Endometrium (tissue), 2 donors: Measurements from ENCODE around the gene KBTBD2.
A peak's percentile ranks its signal among the peaks of the same experiment; 100 is the strongest.
"Not testable (repeated sequence)": the region's sequence is repeated elsewhere in the genome, so short reads cannot be mapped to it uniquely, and the experiment has no call there.

Source experiments
- FAIRE-seq: peaks from 2 replicates; lab custom pipeline; 2012; peaks lifted over from hg19 to GRCh38; lab: Jason Lieb, UNC
- donor health status: control.
- donor health status: control.

KBTBD2 gene

DNA sequence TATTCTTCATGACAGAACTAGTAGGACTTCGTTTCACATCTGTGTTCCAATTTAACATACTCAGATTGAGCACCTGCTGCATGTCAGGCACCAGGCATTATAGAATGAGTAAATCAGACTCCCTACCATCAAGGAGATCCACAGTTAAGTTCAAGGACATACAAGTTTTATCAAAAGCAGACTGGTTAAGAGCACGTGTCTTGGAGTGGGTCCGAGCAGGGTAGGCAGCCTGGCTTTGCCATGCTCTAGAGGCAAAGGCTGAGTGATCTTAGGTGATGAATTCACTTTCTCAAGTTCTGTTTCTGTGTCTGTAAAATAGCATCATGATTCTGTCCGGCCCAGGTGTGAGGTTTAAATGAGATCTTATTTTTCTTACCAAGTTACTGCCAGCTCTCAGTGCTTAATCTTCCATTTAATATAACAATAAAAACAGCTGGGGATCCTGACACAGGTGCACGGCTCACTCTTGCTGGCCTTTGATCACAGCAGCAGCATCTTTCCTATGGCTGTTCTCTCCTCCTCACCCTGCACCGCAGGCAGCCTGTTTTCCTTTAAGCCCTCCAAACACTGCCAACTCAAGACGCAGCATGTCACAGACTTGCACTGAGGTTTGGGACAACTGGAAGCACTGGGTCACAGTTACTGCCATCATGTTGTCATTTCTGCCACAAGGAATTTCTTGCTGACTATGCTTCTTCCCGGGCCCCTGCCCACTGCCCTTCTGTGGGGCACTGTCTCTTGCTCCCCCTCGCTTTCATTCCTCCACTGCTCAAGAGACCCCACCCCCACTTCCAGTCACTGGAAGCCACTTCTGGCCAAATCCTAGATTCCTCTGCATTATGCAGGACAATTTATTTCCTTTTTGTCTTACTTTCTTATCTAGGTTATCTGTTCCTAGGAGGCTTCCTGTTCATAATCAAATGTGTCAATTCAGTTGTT lies 35.5 kb downstream of the KBTBD2 start:
- FAIRE-seq = not testable (repeated sequence)

GRCh38 chr7:32850654-32851053 lies 40.9 kb downstream of the KBTBD2 start:
- FAIRE-seq = not testable (repeated sequence)

DNA sequence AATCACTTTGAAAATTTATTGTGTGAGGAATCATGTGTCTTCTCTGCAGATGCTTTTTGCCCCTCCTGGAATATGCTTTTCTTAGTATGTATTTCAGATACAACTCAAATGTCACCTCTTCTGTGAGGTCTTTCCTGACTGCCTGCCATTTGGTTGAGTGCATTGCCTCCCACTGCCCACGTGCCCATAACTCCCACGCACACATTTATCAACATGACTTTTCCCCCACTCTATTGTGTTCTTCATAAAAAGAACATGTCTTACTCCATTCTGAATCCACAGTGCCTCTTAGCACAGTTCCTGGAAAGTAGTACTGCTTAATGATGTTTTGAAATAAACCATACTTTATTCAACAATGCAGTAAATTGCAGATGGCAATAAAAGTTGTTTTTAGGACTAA lies 42.9 kb downstream of the KBTBD2 start:
- peak; percentile 96 for FAIRE-seq

GRCh38 chr7:32846630-32847225 lies 44.8 kb downstream of the KBTBD2 start:
- no peak for FAIRE-seq

GRCh38 chr7:32844748-32845147 lies 46.8 kb downstream of the KBTBD2 start:
- FAIRE-seq = not testable (repeated sequence)

DNA sequence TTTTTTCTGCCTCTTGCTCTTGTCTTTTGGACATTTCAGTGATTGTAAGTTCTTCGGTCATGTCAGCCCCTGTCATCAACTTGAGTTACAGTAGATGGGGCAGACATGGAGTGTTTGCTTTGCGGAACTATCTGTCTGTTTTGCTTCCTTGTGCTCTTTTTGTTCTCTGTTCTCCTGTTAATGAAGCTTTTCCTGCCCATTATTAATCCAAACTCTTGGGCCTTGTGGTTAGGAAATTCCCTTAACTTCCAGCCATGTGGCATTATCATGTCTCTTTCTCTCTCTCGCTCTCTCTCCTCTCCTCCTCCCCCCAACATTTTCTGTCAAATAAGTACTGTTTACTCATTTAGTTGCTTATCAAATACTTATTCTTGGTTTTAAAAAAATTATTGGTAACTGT lies 47.8 kb downstream of the KBTBD2 start:
- FAIRE-seq = not testable (repeated sequence)

- FAIRE-seq = not testable (repeated sequence)
These were observed 51.7 kb downstream of the KBTBD2 start for GRCh38 chr7:32839846-32840245.

GRCh38 chr7:32828996-32829752 lies 62.4 kb downstream of the KBTBD2 start:
- not testable (repeated sequence) for FAIRE-seq
